ENCODE results near the gene CCDC171. TPM values are rescaled to one million over a fixed set of nuclear protein-coding genes. Genes with fewer than 3 reads are reported as not detected.

CCDC171 gene
- total RNA-seq, 2 donors from 2014 or later = 2.0 to 7.6 TPM

- Histone ChIP-seq H3K27me3 (replicated peaks; ENCODE audit: insufficient read depth) (no peaks in the 10 kb centered on the region), H3K36me3 (no peaks in the 10 kb centered on the region), H3K4me1 (replicated peaks) (no peaks in the 10 kb centered on the region), H3K27ac (no peak overlapping the region), H3K4me3 (no peak overlapping the region), H3K9me3 (no peaks in the 10 kb centered on the region)
- intact Hi-C loops (cut with DNase I) = no loop called here
- no peak for DNase-seq (ENCODE audit: low spot score)
- TF ChIP-seq POLR2A (IDR thresholded peaks at IDR 0.05) = no peak
- TF ChIP-seq, protein P1, sequence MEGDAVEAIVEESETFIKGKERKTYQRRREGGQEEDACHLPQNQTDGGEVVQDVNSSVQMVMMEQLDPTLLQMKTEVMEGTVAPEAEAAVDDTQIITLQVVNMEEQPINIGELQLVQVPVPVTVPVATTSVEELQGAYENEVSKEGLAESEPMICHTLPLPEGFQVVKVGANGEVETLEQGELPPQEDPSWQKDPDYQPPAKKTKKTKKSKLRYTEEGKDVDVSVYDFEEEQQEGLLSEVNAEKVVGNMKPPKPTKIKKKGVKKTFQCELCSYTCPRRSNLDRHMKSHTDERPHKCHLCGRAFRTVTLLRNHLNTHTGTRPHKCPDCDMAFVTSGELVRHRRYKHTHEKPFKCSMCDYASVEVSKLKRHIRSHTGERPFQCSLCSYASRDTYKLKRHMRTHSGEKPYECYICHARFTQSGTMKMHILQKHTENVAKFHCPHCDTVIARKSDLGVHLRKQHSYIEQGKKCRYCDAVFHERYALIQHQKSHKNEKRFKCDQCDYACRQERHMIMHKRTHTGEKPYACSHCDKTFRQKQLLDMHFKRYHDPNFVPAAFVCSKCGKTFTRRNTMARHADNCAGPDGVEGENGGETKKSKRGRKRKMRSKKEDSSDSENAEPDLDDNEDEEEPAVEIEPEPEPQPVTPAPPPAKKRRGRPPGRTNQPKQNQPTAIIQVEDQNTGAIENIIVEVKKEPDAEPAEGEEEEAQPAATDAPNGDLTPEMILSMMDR (IDR thresholded peaks at IDR 0.05) = no peak
- TF ChIP-seq POLR2AphosphoS5 (IDR thresholded peaks at IDR 0.05) = no peak
- WGBS = 72% methylated on average over 4 of the region's 4 CpGs
Measured at GRCh38 chr9:15824310-15824709, 271.5 kb downstream of the CCDC171 start.

DNA sequence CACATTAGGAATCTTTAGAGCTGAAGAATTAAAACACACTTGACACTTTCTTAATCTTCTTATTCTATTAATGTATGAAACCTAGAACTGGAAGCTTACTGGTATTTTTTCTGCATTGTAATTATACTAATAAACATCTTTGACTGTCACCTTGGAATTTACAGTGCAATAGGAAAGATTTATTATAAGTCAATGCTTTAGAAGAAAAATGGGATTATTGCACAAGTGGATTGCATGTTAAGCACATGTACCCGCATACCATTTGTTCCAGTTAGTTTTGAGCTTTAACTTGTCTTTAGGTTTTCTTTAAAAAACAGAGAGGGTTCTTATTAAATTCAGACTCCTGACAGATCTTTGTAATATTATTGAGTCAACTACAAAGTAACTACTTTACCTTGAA, 278.5 kb downstream of the CCDC171 start:
- intact Hi-C loops (cut with DNase I) = no loop called here
- no peak overlapping the region for H3K27ac ChIP-seq
- H3K4me3 ChIP-seq = no peak overlapping the region
- WGBS = 79% methylated on average over 1 of the region's 1 CpG
- DNase-seq (ENCODE audit: low spot score) = no peak
- H3K27me3 ChIP-seq (replicated peaks; ENCODE audit: insufficient read depth) = no peaks in the 10 kb centered on the region
- TF ChIP-seq POLR2A (IDR thresholded peaks at IDR 0.05) = no peak
- TF ChIP-seq, protein P1 (IDR thresholded peaks at IDR 0.05) = no peak
- no peak for TF ChIP-seq POLR2AphosphoS5 (IDR thresholded peaks at IDR 0.05)
- H3K4me1 ChIP-seq (replicated peaks) = no peaks in the 10 kb centered on the region
- no peaks in the 10 kb centered on the region for H3K36me3 ChIP-seq
- H3K9me3 ChIP-seq = no peaks in the 10 kb centered on the region

DNA sequence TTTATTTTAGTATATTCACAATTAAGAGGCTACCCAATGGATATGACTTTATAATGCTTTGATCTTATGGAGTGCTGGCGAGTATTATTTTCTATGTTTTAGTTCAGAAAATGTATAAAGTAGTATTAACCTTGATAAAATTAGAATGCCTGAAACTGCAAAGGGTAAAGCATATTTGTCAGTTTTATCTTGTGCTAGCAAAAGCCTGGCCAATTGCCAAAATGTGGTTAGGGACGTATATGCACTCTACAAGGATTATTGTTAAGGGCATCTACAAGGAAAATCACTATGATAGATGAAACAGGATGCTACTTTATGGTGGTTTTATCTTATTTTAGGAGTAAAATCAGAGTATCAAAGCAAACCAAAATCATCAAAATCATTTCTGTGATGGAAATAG, 281.7 kb downstream of the CCDC171 start:
- DNase-seq (ENCODE audit: low spot score) = no peak
- H3K9me3 ChIP-seq = no peaks in the 10 kb centered on the region
- H3K4me3 ChIP-seq = no peak overlapping the region
- WGBS = 61% methylated on average over 2 of the region's 2 CpGs
- H3K4me1 ChIP-seq (replicated peaks) = no peaks in the 10 kb centered on the region
- no peak overlapping the region for H3K27ac ChIP-seq
- TF ChIP-seq, protein P1 (IDR thresholded peaks at IDR 0.05) = no peak
- no peak for TF ChIP-seq POLR2A (IDR thresholded peaks at IDR 0.05)
- no peak for TF ChIP-seq POLR2AphosphoS5 (IDR thresholded peaks at IDR 0.05)
- no peaks in the 10 kb centered on the region for H3K36me3 ChIP-seq
- intact Hi-C loops (cut with DNase I) = no loop called here
- no peaks in the 10 kb centered on the region for H3K27me3 ChIP-seq (replicated peaks; ENCODE audit: insufficient read depth)

GRCh38 chr9:15837079-15837679, 284.3 kb downstream of the CCDC171 start:
- Histone ChIP-seq H3K4me1 (replicated peaks) (no peaks in the 10 kb centered on the region), H3K27me3 (replicated peaks; ENCODE audit: insufficient read depth) (no peaks in the 10 kb centered on the region), H3K4me3 (no peak overlapping the region), H3K36me3 (no peaks in the 10 kb centered on the region), H3K27ac (no peak overlapping the region), H3K9me3 (no peaks in the 10 kb centered on the region)
- intact Hi-C loops (cut with DNase I) = no loop called here
- 5% methylated on average over 4 of the region's 4 CpGs for WGBS
- peak; percentile 7 for DNase-seq (ENCODE audit: low spot score)
- TF ChIP-seq, protein P1 (IDR thresholded peaks at IDR 0.05) = peak; percentile 24 to 56 (median 50)
- TF ChIP-seq POLR2AphosphoS5 (IDR thresholded peaks at IDR 0.05) (no peak), POLR2A (IDR thresholded peaks at IDR 0.05) (no peak)

GRCh38 chr9:15842051-15842450, 289.2 kb downstream of the CCDC171 start:
- no peaks in the 10 kb centered on the region for H3K4me1 ChIP-seq (replicated peaks)
- intact Hi-C loops (cut with DNase I) = no loop called here

More at GRCh38 chr9:15842051-15842450, 289.2 kb downstream of the CCDC171 start:
- no peak overlapping the region for H3K27ac ChIP-seq
- no peaks in the 10 kb centered on the region for H3K36me3 ChIP-seq
- no peak overlapping the region for H3K4me3 ChIP-seq
- no peaks in the 10 kb centered on the region for H3K9me3 ChIP-seq
- no peak for DNase-seq (ENCODE audit: low spot score)
- 81% methylated on average over 3 of the region's 3 CpGs for WGBS
- no peaks in the 10 kb centered on the region for H3K27me3 ChIP-seq (replicated peaks; ENCODE audit: insufficient read depth)
- TF ChIP-seq POLR2A (IDR thresholded peaks at IDR 0.05) = no peak
- TF ChIP-seq, protein P1 (IDR thresholded peaks at IDR 0.05) = no peak
- TF ChIP-seq POLR2AphosphoS5 (IDR thresholded peaks at IDR 0.05) = no peak

Data from prostate gland (tissue), 2 donors.